ENCODE results near the gene PHLPP1.

Gene PHLPP1

GRCh38 chr18:62883937-62884735 lies 168.8 kb downstream of the PHLPP1 start:
- DNase-seq (ENCODE audit: low read depth, low spot score) = no peak
- CTCF ChIA-PET = no interaction called here
- POLR2A ChIA-PET = no interaction called here
- no peak overlapping the region for H3K4me3 ChIP-seq (ENCODE audit: low read depth, low read length)
- TF ChIP-seq CTCF (IDR thresholded peaks at IDR 0.05; ENCODE audit: insufficient read depth, low read length, missing control alignments) = no peak

- ChIA-PET POLR2A (no interaction called here), CTCF (interaction anchor here (0.7 to 1.0 kb wide), 2 partner anchors 72 to 302 kb away, joined by 3 read pairs; no protein-coding TSS in a partner anchor)
- no peak for DNase-seq (ENCODE audit: low read depth, low spot score)
- TF ChIP-seq CTCF (IDR thresholded peaks at IDR 0.05; ENCODE audit: insufficient read depth, low read length, missing control alignments) = no peak
- H3K4me3 ChIP-seq (ENCODE audit: low read depth, low read length) = no peak overlapping the region
Observed at GRCh38 chr18:62885804-62886203, 170.5 kb downstream of the PHLPP1 start.

- ChIA-PET POLR2A (no interaction called here), CTCF (no interaction called here)
- H3K4me3 ChIP-seq (ENCODE audit: low read depth, low read length) = no peak overlapping the region
- DNase-seq (ENCODE audit: low read depth, low spot score) = no peak
- no peak for TF ChIP-seq CTCF (IDR thresholded peaks at IDR 0.05; ENCODE audit: insufficient read depth, low read length, missing control alignments)
Observed at GRCh38 chr18:62894681-62895390, 179.5 kb downstream of the PHLPP1 start.

GRCh38 chr18:62897153-62897552 lies 181.8 kb downstream of the PHLPP1 start:
- H3K4me3 ChIP-seq (ENCODE audit: low read depth, low read length) = no peak overlapping the region
- TF ChIP-seq CTCF (IDR thresholded peaks at IDR 0.05; ENCODE audit: insufficient read depth, low read length, missing control alignments) = no peak

GRCh38 chr18:62898359-62898758 lies 183.0 kb downstream of the PHLPP1 start:
- ChIA-PET POLR2A (interaction anchor here (0.6 kb wide), 1 partner anchor 371 kb away, joined by 3 read pairs; no protein-coding TSS in a partner anchor), CTCF (interaction anchor here (1.2 kb wide), 1 partner anchor 183 kb away, joined by 3 read pairs; the partner anchor contains the start of gene PHLPP1)
- H3K4me3 ChIP-seq (ENCODE audit: low read depth, low read length) = no peak overlapping the region
- no peak for TF ChIP-seq CTCF (IDR thresholded peaks at IDR 0.05; ENCODE audit: insufficient read depth, low read length, missing control alignments)
- no peak for DNase-seq (ENCODE audit: low read depth, low spot score)

More at GRCh38 chr18:62897153-62897552, 181.8 kb downstream of the PHLPP1 start:
- POLR2A ChIA-PET = no interaction called here
- peak; percentile 16 for DNase-seq (ENCODE audit: low read depth, low spot score)
- CTCF ChIA-PET = interaction anchor here (1.2 kb wide), 1 partner anchor 182 kb away, joined by 3 read pairs; the partner anchor contains the start of gene PHLPP1

- CTCF ChIA-PET = no interaction called here
- H3K4me3 ChIP-seq (ENCODE audit: low read depth, low read length) = no peak overlapping the region
- POLR2A ChIA-PET = no interaction called here
- no peak for DNase-seq (ENCODE audit: low read depth, low spot score)
- TF ChIP-seq CTCF (IDR thresholded peaks at IDR 0.05; ENCODE audit: insufficient read depth, low read length, missing control alignments) = no peak
Observed at GRCh38 chr18:62899534-62899933, 184.2 kb downstream of the PHLPP1 start.

Measured in AG04449 (cell line).